PC-3 (cell line): ENCODE results near the gene TIMM8A.

Source experiments
- EZH2phosphoT487 ChIP-seq: fragments of 300-600 bp; sonication (generic); IDR thresholded peaks from 2 replicates; pipeline ENCODE4 v1.6.1; 2018; ENCODE audit warnings: mild to moderate bottlenecking, antibody characterized with exemption, low read length, borderline replicate concordance
- TF ChIP-seq, protein P1 (sequence below): fragments of 300-600 bp; sonication (generic); conservative IDR thresholded peaks from 2 replicates; pipeline ENCODE4 v1.5.1; 2017; ENCODE audit warnings: antibody characterized with exemption, low read depth, mild to moderate bottlenecking, low read length

DNA sequence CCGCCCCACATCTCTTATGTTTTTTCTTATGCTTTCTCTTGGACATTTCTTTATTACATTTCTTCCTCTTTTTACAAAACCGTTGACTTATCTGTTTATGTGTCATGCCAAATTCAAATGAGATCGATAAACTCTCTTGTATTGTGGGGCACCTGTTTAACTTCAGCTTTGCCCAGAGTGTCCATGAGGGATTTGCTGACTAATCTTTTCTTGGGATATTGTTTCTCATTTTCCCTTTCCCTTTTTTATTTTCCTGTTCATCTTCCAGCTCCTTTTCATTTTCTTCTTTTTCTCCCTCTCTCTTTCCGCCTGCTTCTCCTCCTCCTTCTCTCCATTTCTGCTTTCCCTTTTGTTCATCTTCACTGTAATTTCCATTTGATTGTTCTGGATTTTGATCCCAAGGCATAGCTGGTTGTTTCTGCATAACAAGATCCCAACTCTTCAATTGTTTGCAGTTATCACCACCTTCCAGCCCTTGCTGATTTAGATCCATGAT is 10.7 kb downstream of the TIMM8A start:
- TF ChIP-seq, protein P1, sequence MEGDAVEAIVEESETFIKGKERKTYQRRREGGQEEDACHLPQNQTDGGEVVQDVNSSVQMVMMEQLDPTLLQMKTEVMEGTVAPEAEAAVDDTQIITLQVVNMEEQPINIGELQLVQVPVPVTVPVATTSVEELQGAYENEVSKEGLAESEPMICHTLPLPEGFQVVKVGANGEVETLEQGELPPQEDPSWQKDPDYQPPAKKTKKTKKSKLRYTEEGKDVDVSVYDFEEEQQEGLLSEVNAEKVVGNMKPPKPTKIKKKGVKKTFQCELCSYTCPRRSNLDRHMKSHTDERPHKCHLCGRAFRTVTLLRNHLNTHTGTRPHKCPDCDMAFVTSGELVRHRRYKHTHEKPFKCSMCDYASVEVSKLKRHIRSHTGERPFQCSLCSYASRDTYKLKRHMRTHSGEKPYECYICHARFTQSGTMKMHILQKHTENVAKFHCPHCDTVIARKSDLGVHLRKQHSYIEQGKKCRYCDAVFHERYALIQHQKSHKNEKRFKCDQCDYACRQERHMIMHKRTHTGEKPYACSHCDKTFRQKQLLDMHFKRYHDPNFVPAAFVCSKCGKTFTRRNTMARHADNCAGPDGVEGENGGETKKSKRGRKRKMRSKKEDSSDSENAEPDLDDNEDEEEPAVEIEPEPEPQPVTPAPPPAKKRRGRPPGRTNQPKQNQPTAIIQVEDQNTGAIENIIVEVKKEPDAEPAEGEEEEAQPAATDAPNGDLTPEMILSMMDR, result no peak
- no peak for TF ChIP-seq EZH2phosphoT487
